ENCODE data around the gene JMJD6. TPM values are rescaled to one million over a fixed set of nuclear protein-coding genes. Genes with fewer than 3 reads are reported as not detected.

The JMJD6 gene
- total RNA-seq, 3 donors from 2014 or later (not counting 1 experiment from before 2014, with no cell fraction given), result 169 to 257 (median 195) TPM

DNA sequence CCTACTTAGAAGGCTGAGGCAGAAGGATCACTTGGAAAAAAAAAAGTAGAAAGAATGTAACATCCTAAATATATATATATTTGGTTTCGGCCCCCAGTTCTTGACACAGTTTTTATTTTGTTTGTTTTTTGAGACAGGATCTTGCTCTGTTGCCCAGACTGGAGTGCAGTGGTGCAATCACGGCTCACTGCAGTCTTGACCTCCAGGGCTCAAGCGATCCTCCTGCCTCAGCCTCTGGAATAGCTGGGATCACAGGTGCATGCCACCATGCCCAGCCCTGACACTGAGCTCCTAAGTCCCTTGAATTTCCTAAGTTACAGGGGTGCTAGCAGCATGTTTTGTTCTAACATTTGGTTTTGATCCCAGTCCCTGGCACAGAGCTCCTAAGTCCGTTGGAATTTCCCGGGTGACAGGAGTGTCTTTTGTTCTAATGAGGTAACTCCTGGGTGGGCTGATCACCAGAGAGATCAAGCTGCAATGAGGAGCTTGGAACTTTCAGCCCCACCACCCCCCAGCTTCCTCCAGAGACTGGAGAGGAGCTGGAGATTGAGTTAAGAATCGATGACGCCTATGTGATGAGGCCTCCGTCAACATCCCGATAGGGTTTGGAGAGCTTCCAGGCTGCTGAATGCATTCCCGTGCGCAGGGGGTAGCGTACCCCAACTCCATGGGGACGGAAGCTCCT lies 35.7 kb downstream of the JMJD6 start:
- no peak overlapping the region for H3K27ac Mint-ChIP-seq
- no peaks in the 10 kb centered on the region for H3K27me3 Mint-ChIP-seq (ENCODE audit: low read depth in 2 of 2)
- intact Hi-C loops (cut with micrococcal nuclease), result no loop called here
- H3K4me3 Mint-ChIP-seq, result no peak overlapping the region
- WGBS (ENCODE audit: insufficient coverage), result 98% methylated on average over 13 of the region's 13 CpGs
- no peaks in the 10 kb centered on the region for H3K36me3 ChIP-seq (ENCODE audit: control insufficient read depth, insufficient read depth, low read length)
- no peaks in the 10 kb centered on the region for H3K36me3 Mint-ChIP-seq
- H3K4me3 ChIP-seq (ENCODE audit: low read length), result no peak overlapping the region
- H3K4me1 Mint-ChIP-seq, result peaks cover 0 to 5% of the 10 kb centered on the region in 2 donors
- H3K27ac ChIP-seq (ENCODE audit: low read length), result no peak overlapping the region
- ATAC-seq (no peak), DNase-seq (no peak)
- TF ChIP-seq, protein P1, sequence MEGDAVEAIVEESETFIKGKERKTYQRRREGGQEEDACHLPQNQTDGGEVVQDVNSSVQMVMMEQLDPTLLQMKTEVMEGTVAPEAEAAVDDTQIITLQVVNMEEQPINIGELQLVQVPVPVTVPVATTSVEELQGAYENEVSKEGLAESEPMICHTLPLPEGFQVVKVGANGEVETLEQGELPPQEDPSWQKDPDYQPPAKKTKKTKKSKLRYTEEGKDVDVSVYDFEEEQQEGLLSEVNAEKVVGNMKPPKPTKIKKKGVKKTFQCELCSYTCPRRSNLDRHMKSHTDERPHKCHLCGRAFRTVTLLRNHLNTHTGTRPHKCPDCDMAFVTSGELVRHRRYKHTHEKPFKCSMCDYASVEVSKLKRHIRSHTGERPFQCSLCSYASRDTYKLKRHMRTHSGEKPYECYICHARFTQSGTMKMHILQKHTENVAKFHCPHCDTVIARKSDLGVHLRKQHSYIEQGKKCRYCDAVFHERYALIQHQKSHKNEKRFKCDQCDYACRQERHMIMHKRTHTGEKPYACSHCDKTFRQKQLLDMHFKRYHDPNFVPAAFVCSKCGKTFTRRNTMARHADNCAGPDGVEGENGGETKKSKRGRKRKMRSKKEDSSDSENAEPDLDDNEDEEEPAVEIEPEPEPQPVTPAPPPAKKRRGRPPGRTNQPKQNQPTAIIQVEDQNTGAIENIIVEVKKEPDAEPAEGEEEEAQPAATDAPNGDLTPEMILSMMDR (IDR thresholded peaks at IDR 0.05), result no peak
- no peaks in the 10 kb centered on the region for H3K27me3 ChIP-seq (ENCODE audit: control insufficient read depth, insufficient read depth, low read length)
- H3K9me3 Mint-ChIP-seq, result no peaks in the 10 kb centered on the region
- no peaks in the 10 kb centered on the region for H3K4me1 ChIP-seq (ENCODE audit: control insufficient read depth, insufficient read depth, low read length)
- H3K9me3 ChIP-seq (ENCODE audit: control insufficient read depth, insufficient read depth, low read length), result no peaks in the 10 kb centered on the region

DNA sequence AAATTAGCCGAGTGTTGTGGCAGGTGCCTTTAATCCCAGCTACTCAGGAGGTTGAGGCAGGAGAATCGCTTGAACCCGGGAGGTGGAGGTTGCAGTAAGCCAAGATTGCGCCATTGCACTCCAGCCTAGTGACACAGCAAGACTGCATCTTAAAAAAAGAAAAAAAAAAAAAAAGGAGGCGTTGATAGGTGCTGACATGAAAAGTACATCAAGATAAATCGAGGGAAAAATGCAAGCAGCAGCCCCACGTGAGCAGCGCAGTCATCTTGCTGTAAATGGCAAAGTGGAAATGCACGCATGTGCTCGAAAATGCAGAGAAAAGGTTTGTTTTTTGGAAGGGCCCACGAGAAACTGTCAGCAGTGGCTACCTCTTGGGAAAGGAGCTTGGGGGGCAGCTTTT lies 36.5 kb downstream of the JMJD6 start:
- H3K4me3 ChIP-seq (ENCODE audit: low read length), result no peak overlapping the region
- no peaks in the 10 kb centered on the region for H3K9me3 ChIP-seq (ENCODE audit: control insufficient read depth, insufficient read depth, low read length)
- Mint-ChIP-seq H3K36me3 (no peaks in the 10 kb centered on the region), H3K4me3 (no peak overlapping the region), H3K27ac (no peak overlapping the region), H3K4me1 (no peaks in the 10 kb centered on the region), H3K27me3 (ENCODE audit: low read depth in 2 of 2) (no peaks in the 10 kb centered on the region), H3K9me3 (no peaks in the 10 kb centered on the region)
- H3K27ac ChIP-seq (ENCODE audit: low read length), result no peak overlapping the region
- H3K4me1 ChIP-seq (ENCODE audit: control insufficient read depth, insufficient read depth, low read length), result no peaks in the 10 kb centered on the region
- peaks cover 2% of the 10 kb centered on the region for H3K36me3 ChIP-seq (ENCODE audit: control insufficient read depth, insufficient read depth, low read length)
- no peak for ATAC-seq
- H3K27me3 ChIP-seq (ENCODE audit: control insufficient read depth, insufficient read depth, low read length), result no peaks in the 10 kb centered on the region
- WGBS (ENCODE audit: insufficient coverage), result 96% methylated on average over 11 of the region's 11 CpGs
- TF ChIP-seq, protein P1 (IDR thresholded peaks at IDR 0.05), result no peak
- intact Hi-C loops (cut with micrococcal nuclease), result no loop called here
- DNase-seq, result no peak

DNA sequence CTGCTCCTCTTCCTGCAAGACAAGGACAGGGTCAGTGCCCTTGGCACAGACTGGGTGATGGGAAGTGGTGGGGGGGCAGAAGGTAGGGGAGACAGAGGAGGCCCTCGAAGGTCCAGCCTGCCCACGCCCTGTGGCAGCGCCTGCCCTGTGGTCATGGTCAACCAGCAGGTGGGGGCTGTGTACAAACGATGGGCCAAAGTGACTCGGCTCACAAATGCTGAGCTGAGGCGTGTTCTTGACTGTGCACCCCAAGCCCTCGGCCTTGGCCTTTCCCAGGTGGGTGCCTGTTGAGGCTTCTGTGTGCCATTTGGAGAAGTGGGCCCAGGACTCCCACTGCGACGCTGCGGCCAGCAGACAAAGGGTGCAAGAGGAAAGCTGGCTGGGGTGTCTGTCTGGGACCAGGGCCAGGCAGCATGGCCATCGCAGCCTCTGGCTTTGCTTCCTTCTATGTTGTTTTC lies 38.2 kb downstream of the JMJD6 start:
- H3K27ac Mint-ChIP-seq, result no peak overlapping the region
- 78% methylated on average over 11 of the region's 11 CpGs for WGBS (ENCODE audit: insufficient coverage)
- no peaks in the 10 kb centered on the region for H3K27me3 ChIP-seq (ENCODE audit: control insufficient read depth, insufficient read depth, low read length)
- no peak overlapping the region for H3K27ac ChIP-seq (ENCODE audit: low read length)
- no peak overlapping the region for H3K4me3 ChIP-seq (ENCODE audit: low read length)
- peaks cover 2% of the 10 kb centered on the region for H3K36me3 ChIP-seq (ENCODE audit: control insufficient read depth, insufficient read depth, low read length)
- no peaks in the 10 kb centered on the region for H3K36me3 Mint-ChIP-seq
- intact Hi-C loops (cut with micrococcal nuclease), result no loop called here
- TF ChIP-seq, protein P1 (IDR thresholded peaks at IDR 0.05), result no peak
- peaks cover 5% of the 10 kb centered on the region for H3K4me1 ChIP-seq (ENCODE audit: control insufficient read depth, insufficient read depth, low read length)
- no peaks in the 10 kb centered on the region for H3K4me1 Mint-ChIP-seq
- no peak overlapping the region for H3K4me3 Mint-ChIP-seq
- no peak for DNase-seq
- H3K9me3 ChIP-seq (ENCODE audit: control insufficient read depth, insufficient read depth, low read length), result no peaks in the 10 kb centered on the region
- no peaks in the 10 kb centered on the region for H3K27me3 Mint-ChIP-seq (ENCODE audit: low read depth in 2 of 2)
- H3K9me3 Mint-ChIP-seq, result no peaks in the 10 kb centered on the region
- peak in 1 of 3 donors; percentile 20 for ATAC-seq

Measured in natural killer cell (primary cell).